ENCODE results near the gene XIRP2. TPM values are rescaled to one million over a fixed set of nuclear protein-coding genes. Genes with fewer than 3 reads are reported as not detected.

Gene XIRP2
- total RNA-seq, 1 experiment from 2014 or later = not detected

DNA sequence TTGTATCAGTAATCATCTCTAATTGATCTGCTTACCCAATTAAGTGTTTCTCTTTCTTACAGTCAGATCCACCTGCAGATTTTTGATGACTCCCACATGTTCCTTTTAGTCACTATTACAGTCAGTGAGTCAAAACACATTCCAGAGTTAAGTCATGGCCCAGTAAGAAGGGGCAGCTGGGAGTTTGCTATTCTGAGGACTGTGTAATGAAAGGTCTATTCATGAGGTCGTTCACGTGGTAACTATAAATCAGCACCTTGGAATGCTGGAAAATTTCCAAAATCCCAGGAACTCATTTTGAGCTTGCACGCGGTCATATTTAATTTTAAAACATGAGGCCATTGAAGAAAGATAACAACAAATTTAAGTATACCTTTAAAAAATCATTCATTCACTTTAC lies 252.5 kb downstream of the XIRP2 start:
- Histone ChIP-seq H2AFZ (ENCODE audit: low read depth, low read length, poor library complexity, severe bottlenecking) (no peak overlapping the region), H3K4me3 (replicated peaks in 1 of 2; ENCODE audit: low read depth in 1 of 2, low read length in 2 of 2) (no peak overlapping the region), H3K79me2 (ENCODE audit: insufficient read depth, low read length) (no peaks in the 10 kb centered on the region), H3K4me1 (ENCODE audit: control insufficient read depth in 1 of 2, insufficient read depth in 2 of 2, low read length in 2 of 2) (peaks cover 0 to 13% of the 10 kb centered on the region in 2 experiments; a peak in 1 of 4 replicates), H3K9ac (ENCODE audit: low read length) (no peak overlapping the region), H4K20me1 (ENCODE audit: insufficient read depth) (no peaks in the 10 kb centered on the region), H3K4me2 (ENCODE audit: low read length) (peak overlapping the region; percentile 33), H3K27ac (ENCODE audit: low read depth, low read length) (no peak overlapping the region), H3K9me3 (ENCODE audit: control insufficient read depth in 1 of 2, insufficient read depth in 1 of 2, low read depth in 1 of 2, low read length in 2 of 2) (no peaks in the 10 kb centered on the region), H3K27me3 (ENCODE audit: insufficient read depth, low read length) (no peaks in the 10 kb centered on the region), H3K9me2 (ENCODE audit: insufficient read depth) (no peaks in the 10 kb centered on the region), H3K36me3 (ENCODE audit: control insufficient read depth in 1 of 2, insufficient read depth in 2 of 2, low read length in 2 of 2) (no peaks in the 10 kb centered on the region)
- DNase-seq (ENCODE audit: low read depth, low spot score) (peak; percentile 71), ATAC-seq (peak; percentile 79)
- no TSS peak for BruUV-seq (replicated peaks)
- CTCF ChIA-PET = no interaction called here
- intact Hi-C loops (cut with micrococcal nuclease) = no loop called here
- POLR2A ChIA-PET = no interaction called here
- TF ChIP-seq CEBPB (IDR thresholded peaks at IDR 0.05; ENCODE audit: low read depth) = no peak
- no peak for TF ChIP-seq SRF (IDR thresholded peaks at IDR 0.05; ENCODE audit: low read depth)
- 0 out of 2 replicates have a peak, but pooled peaks have one; percentile 19 for TF ChIP-seq SP1 (IDR thresholded peaks at IDR 0.05; ENCODE audit: low read depth)
- TF ChIP-seq SIN3A (IDR thresholded peaks at IDR 0.05; ENCODE audit: low read depth) = no peak
- TF ChIP-seq ZFX (IDR thresholded peaks at IDR 0.05) = no peak
- TF ChIP-seq POLR2A (IDR thresholded peaks at IDR 0.05; ENCODE audit: borderline replicate concordance, extremely low read depth, insufficient read depth, insufficient read length) = no peak
- no peak for TF ChIP-seq JUND (IDR thresholded peaks at IDR 0.05)
- TF ChIP-seq, protein P1, sequence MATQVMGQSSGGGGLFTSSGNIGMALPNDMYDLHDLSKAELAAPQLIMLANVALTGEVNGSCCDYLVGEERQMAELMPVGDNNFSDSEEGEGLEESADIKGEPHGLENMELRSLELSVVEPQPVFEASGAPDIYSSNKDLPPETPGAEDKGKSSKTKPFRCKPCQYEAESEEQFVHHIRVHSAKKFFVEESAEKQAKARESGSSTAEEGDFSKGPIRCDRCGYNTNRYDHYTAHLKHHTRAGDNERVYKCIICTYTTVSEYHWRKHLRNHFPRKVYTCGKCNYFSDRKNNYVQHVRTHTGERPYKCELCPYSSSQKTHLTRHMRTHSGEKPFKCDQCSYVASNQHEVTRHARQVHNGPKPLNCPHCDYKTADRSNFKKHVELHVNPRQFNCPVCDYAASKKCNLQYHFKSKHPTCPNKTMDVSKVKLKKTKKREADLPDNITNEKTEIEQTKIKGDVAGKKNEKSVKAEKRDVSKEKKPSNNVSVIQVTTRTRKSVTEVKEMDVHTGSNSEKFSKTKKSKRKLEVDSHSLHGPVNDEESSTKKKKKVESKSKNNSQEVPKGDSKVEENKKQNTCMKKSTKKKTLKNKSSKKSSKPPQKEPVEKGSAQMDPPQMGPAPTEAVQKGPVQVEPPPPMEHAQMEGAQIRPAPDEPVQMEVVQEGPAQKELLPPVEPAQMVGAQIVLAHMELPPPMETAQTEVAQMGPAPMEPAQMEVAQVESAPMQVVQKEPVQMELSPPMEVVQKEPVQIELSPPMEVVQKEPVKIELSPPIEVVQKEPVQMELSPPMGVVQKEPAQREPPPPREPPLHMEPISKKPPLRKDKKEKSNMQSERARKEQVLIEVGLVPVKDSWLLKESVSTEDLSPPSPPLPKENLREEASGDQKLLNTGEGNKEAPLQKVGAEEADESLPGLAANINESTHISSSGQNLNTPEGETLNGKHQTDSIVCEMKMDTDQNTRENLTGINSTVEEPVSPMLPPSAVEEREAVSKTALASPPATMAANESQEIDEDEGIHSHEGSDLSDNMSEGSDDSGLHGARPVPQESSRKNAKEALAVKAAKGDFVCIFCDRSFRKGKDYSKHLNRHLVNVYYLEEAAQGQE (IDR thresholded peaks at IDR 0.05; ENCODE audit: low read depth) = no peak
- TF ChIP-seq RAD21 (IDR thresholded peaks at IDR 0.05; ENCODE audit: low read depth) = no peak
- peak; percentile 45; the same call in 1 of the 2 replicates for TF ChIP-seq FOSL1 (IDR thresholded peaks at IDR 0.05; ENCODE audit: low read depth)
- no peak for TF ChIP-seq EZH2phosphoT487 (IDR thresholded peaks at IDR 0.05; ENCODE audit: borderline replicate concordance)
- TF ChIP-seq ZNF274 (IDR thresholded peaks at IDR 0.05; ENCODE audit: low read depth, low read length) = no peak
- TF ChIP-seq, protein P2, sequence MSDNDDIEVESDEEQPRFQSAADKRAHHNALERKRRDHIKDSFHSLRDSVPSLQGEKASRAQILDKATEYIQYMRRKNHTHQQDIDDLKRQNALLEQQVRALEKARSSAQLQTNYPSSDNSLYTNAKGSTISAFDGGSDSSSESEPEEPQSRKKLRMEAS (IDR thresholded peaks at IDR 0.05) = peak; percentile 37; the same call in 1 of the 2 replicates
- RAD21 ChIA-PET (ENCODE audit: low non-redundant PET in 1 of 2, low total read pairs in 2 of 2, uncharacterized antibody in 2 of 2, unreplicated experiment in 2 of 2) = no interaction called here
